GM13977 (cell line): ENCODE results near the gene IQCF6.
"Not testable (repeated sequence)": the region's sequence is repeated elsewhere in the genome, so short reads cannot be mapped to it uniquely, and the experiment has no call there.

Experiments
- DNase-seq: peaks from one replicate; pipeline ENCODE4 v3.0.0; 2012; ENCODE audit warnings: low spot score
- CTCF ChIP-seq: IDR thresholded peaks from 2 replicates; pipeline ENCODE4 v1.5.1; 2012; ENCODE audit warnings: mild to moderate bottlenecking, control low read depth; ENCODE audit not compliant: insufficient read depth; ENCODE audit errors: extremely low read depth, missing control alignments
- in situ Hi-C: fragments of 300-500 bp; cut with MboI; formaldehyde crosslinking; loops from one replicate; pipeline ENCODE4 v1.12.0; 2022; ENCODE audit warnings: low sequenced_read_pairs, low pct_unique_long_range_greater_than_20kb, mixed read lengths, inconsistent platforms; ENCODE audit not compliant: unreplicated experiment

IQCF6 gene

GRCh38 chr3:51750878-51751277, 28.2 kb downstream of the IQCF6 start:
- no peak for DNase-seq

GRCh38 chr3:51748327-51748726, 30.7 kb downstream of the IQCF6 start:
- no peak for TF ChIP-seq CTCF
- no peak for DNase-seq
- in situ Hi-C loops, result no loop called here

More at GRCh38 chr3:51750878-51751277, 28.2 kb downstream of the IQCF6 start:
- TF ChIP-seq CTCF, result no peak
- in situ Hi-C loops, result no loop called here

GRCh38 chr3:51747840-51748239, 31.2 kb downstream of the IQCF6 start:
- no peak for DNase-seq
- in situ Hi-C loops, result no loop called here
- TF ChIP-seq CTCF, result no peak

- in situ Hi-C loops, DNase-seq: not testable (repeated sequence)
Measured at GRCh38 chr3:51742978-51743377, 36.1 kb downstream of the IQCF6 start.

GRCh38 chr3:51742320-51742719, 36.7 kb downstream of the IQCF6 start:
- DNase-seq, result not testable (repeated sequence)

GRCh38 chr3:51739110-51739509, 39.9 kb downstream of the IQCF6 start:
- in situ Hi-C loops, result no loop called here

More at GRCh38 chr3:51742320-51742719, 36.7 kb downstream of the IQCF6 start:
- in situ Hi-C loops, result not testable (repeated sequence)

GRCh38 chr3:51735950-51736349, 43.1 kb downstream of the IQCF6 start:
- no peak for TF ChIP-seq CTCF
- in situ Hi-C loops, result no loop called here
- no peak for DNase-seq

More at GRCh38 chr3:51739110-51739509, 39.9 kb downstream of the IQCF6 start:
- TF ChIP-seq CTCF, result no peak
- DNase-seq, result no peak

- in situ Hi-C loops, result no loop called here
- TF ChIP-seq CTCF, result no peak
- DNase-seq, result no peak
Measured at GRCh38 chr3:51735039-51735438, 44.0 kb downstream of the IQCF6 start.
